ENCODE measurements around the gene RNF10. TPM values are rescaled to one million over a fixed set of nuclear protein-coding genes. Genes with fewer than 3 reads are reported as not detected.
A peak's percentile ranks its signal among the peaks of the same experiment; 100 is the strongest.
"Not testable (repeated sequence)": the region's sequence is repeated elsewhere in the genome, so short reads cannot be mapped to it uniquely, and the experiment has no call there.

Gene RNF10
- total RNA-seq, result 100 to 1,000 TPM; 142 to 164 TPM

DNA sequence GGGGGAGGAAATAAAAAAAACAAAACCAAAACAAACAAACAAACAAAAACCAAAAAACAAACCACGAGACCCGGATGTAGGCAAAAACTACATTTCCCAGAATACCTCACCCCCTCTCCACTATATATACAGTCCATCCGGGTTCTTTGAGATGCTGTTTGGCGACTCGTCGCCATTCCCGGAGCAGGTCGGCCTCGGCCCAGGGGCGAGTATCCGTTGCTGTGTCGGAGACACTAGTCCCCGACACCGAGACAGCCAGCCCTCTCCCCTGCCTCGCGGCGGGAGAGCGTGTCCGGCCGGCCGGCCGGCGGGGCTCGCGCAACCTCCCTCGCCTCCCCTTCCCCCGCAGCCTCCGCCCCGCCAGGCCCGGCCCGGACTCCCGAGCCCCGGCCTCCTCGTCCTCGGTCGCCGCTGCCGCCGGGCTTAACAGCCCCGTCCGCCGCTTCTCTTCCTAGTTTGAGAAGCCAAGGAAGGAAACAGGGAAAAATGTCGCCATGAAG is at the start of gene RNF10:
Gene RNF10, plus strand, starts transcription at position 154 of the 500 bp plus-strand sequence. CDS start 456 bp downstream, outside the sequence.
- Mint-ChIP-seq H3K36me3 (peaks cover 30% of the 10 kb centered on the region), H3K4me3 (peak within 1 kb of the TSS; percentile 91), H3K27me3 (no peaks in the 10 kb centered on the region), H3K27ac (peak within 1 kb of the TSS; percentile 96), H3K4me1 (peaks cover 42% of the 10 kb centered on the region), H3K9me3 (no peaks in the 10 kb centered on the region)
- peak; percentile 72 for DNase-seq

DNA sequence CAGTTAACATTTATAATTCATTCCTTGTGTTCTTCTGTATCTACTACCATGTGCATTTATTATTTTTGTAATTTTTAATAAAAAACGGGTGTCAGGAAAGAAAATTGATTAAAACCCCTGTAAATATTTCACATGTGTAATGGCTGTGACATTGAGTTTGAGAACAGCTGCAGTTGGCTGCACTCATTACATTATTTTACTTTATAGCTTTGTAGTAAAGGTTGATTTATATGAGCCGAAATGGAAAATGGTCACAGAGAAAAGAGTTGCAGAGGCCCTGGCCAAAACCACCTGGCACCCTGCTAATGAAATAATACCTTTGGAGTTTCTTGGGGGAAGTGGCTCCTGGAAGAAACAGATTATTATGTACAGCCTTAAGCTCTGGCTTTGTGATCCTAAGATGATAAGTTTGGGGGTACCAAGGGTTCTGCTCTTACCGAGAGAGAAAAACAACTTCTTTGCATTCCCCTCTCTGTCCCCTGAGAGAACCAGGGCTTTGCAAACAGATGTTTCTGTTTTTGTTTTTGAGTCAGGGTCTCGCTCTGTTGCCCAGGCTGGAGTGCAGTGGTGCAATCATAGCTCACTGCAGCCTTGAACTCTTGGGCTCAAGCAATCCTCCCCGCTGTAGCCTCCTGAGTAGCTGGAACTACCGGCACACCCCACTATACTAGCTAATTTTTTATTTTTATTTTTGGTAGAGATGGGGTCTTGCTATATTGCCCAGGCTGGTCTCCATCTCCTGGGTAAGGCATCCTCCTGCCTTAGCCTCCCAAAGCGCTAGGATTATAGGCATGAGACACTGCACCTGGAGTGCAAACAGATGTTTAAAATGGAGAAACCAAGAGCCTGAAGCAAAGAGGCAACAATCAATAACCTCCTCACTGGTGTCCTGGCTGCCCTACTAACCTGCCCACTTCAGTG is 47.9 kb upstream of the RNF10 start:
- Mint-ChIP-seq H3K4me1 (no peaks in the 10 kb centered on the region), H3K9me3 (no peaks in the 10 kb centered on the region), H3K27me3 (no peaks in the 10 kb centered on the region), H3K36me3 (no peaks in the 10 kb centered on the region), H3K4me3 (no peak overlapping the region), H3K27ac (no peak overlapping the region)
- no peak for DNase-seq

DNA sequence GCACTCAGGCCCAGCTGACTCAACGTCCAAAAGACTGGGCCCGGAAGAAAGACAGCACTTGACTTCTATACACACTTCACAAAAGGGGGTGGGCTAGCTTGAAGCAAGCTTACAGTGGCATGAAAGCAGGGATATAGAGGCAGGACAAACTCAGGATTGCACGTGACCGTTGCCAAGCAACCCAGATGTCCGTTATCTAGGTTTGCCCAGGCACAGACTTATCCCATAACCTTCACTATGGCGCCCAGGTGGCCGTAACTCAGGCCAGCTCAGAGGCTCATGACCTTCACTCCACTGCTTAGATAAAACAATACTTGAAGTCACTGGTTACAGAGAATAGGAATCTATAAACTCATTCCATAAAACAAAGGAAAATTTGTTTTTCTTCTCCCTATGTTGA is 46.6 kb upstream of the RNF10 start:
- not testable (repeated sequence) for H3K36me3 Mint-ChIP-seq, H3K9me3 Mint-ChIP-seq, DNase-seq, H3K27me3 Mint-ChIP-seq, H3K27ac Mint-ChIP-seq, H3K4me3 Mint-ChIP-seq, H3K4me1 Mint-ChIP-seq

DNA sequence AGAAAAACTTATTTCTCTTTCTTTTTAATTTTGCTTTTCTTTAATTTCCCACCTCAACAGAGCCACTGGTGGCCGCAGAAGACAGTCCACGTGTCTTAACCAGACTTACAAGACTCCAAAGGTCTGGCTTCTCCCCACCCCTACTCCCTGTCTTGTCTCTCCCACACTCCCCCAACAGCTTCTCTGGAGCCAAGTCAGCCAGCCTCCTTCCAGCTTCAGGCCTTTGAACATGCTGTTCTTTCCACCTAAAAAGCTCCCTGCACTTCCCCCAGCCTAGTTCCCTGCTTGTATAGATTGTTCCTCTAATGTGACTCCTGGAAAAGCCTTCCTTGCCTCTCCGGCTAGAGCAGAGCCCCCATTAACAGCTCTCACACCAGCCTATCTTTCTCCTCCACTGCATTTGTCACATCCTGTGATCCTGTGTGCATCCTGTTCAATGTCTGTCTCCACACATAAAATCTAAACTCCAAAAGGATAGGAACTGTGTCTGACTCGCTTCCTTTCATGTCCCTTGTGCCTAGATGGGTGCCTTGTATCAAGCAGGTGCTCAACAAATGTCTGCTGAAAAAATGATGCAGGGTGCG is 46.0 kb upstream of the RNF10 start:
- H3K4me3 Mint-ChIP-seq, result no peak overlapping the region
- no peaks in the 10 kb centered on the region for H3K36me3 Mint-ChIP-seq
- no peak overlapping the region for H3K27ac Mint-ChIP-seq
- no peaks in the 10 kb centered on the region for H3K4me1 Mint-ChIP-seq
- no peaks in the 10 kb centered on the region for H3K9me3 Mint-ChIP-seq
- no peaks in the 10 kb centered on the region for H3K27me3 Mint-ChIP-seq
- DNase-seq, result no peak

DNA sequence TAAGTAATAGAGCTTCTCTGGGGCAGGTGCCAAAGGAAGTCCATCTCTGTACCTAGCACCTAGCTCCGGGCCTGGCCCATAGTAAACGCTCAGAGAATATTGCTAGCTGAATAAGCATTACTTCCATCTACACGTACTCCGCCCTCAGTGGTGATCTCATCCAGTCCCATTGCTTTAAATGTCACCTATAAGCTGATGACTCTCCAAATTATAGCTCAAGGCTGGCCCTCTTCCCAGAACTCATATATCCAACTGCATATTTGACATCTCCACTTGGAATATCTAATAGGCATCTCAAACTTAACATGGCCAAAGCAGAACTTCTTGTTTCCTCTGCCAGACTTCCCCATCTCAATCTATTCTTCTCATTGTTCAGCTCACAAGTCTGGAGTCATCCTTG is 45.1 kb upstream of the RNF10 start:
- no peak overlapping the region for H3K4me3 Mint-ChIP-seq
- no peaks in the 10 kb centered on the region for H3K36me3 Mint-ChIP-seq
- no peaks in the 10 kb centered on the region for H3K9me3 Mint-ChIP-seq
- no peak for DNase-seq
- H3K27ac Mint-ChIP-seq, result no peak overlapping the region
- no peaks in the 10 kb centered on the region for H3K27me3 Mint-ChIP-seq
- no peaks in the 10 kb centered on the region for H3K4me1 Mint-ChIP-seq

DNA sequence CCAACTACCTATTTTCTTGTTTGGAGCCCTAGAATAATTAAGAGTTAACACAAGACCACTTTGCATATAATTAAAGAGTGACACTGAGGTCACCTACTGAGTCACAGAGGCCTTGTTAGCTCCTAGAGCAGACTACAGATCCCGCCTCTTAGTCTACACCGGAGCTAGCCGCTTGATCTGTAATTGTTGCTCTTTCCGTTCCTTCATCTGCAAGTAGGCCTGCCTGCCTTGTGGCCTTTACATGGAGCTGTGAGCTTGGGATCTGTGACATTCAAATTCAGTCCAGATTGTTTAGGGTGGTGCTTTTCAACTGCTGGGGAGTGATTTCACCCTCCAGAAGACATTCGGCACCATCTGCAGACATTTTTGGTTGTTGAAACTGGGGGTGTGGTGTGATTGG is 43.8 kb upstream of the RNF10 start:
- no peak for DNase-seq
- Mint-ChIP-seq H3K9me3 (no peaks in the 10 kb centered on the region), H3K27me3 (no peaks in the 10 kb centered on the region), H3K4me3 (no peak overlapping the region), H3K36me3 (no peaks in the 10 kb centered on the region), H3K4me1 (peaks cover 9% of the 10 kb centered on the region), H3K27ac (no peak overlapping the region)

DNA sequence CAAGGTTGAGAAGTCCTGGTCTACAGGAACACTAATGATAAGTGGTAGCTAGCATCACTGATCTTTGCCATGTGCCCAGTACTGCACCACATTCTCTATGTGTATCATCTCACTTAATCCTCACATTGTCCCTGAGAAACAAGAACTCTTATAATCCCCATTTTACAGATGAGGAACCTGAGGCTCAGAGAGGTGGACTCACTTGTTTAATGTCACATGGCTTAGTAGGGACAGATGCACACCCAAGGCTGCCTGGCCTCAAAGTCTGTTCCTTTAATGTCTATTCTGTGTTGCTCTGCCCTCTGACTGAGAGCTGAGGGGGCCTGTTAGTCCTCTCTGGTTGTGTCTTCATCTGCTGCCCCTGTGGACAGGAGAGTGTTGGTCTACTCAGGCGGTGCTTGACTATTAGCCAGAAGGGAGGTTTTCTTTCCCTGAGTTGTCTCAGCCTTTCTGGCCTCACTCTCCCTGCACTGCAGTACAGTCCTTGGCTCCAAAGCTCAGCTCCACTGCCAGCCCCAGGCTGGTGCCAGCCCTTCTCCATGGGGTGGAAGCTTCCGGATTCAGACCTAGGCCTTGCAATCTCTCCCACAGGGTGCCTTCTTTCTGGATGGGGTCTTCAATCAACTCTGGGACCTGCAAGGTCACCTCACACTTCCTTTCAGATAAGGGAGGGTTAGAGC is 43.2 kb upstream of the RNF10 start:
- Mint-ChIP-seq H3K4me1 (peaks cover 10% of the 10 kb centered on the region), H3K9me3 (no peaks in the 10 kb centered on the region), H3K36me3 (no peaks in the 10 kb centered on the region), H3K27ac (no peak overlapping the region), H3K4me3 (no peak overlapping the region), H3K27me3 (no peaks in the 10 kb centered on the region)
- no peak for DNase-seq

DNA sequence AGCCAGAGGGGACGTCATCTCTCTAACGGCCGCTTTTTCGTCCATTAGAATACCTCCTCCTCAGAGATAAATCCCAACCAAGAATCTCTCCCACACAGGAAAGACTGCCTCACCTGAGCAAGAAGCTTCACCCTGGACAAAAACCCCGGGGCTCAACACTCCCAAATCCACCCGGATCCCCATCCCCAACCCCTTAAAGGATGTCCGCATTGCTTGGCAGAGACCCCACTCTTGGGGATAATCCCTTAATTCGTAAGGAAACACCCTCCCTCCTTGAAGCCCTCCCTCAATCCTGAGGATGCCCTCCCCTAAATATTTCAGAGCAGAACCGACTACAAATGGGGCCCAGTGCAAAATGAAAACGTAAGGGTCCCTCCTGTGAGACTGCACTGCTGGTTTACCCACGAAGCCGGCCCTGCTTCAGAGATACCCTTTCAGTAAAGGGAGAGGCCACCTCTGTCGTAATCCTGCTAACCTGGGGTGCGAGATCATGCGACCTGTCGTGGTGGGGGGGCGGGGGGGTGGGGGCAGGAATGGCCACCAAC is 38.9 kb upstream of the RNF10 start:
- Mint-ChIP-seq H3K36me3 (peaks cover 26% of the 10 kb centered on the region), H3K27me3 (no peaks in the 10 kb centered on the region), H3K4me1 (peaks cover 22% of the 10 kb centered on the region), H3K4me3 (peak overlapping the region; percentile 97), H3K27ac (peak overlapping the region; percentile 76), H3K9me3 (no peaks in the 10 kb centered on the region)
- DNase-seq, result no peak

DNA sequence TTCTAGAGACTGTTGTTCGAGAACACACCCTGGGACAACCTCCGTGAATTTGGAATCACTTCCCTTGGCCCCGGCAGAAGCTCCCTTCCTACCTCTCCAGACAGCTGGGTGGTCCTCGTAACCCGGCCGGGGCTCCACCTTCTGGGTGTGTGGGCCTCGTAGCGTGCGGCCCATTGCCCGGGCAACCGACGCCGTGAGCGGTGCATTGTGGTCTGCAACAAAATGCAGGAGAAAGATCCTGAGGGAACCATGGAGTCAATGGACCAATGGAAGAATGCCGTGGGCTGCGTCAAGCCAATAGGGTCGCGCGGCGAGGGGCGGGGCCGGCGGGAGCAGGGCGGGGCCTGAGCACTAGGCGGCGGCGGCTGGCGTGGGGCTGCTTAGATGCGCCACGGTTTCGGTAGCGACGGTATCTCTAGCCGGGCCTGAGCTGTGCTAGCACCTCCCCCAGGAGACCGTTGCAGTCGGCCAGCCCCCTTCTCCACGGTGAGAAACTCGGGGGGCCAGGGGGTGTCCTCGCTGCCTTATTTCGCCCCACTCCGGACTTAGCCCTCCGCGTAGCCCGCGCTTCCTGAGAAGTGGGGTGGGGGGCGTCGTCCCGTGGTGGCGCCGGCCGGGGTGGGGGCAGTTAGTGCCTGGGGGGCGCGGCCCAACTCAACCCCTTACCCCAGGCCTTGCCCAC is 38.3 kb upstream of the RNF10 start, which contains the start of gene DYNLL1:
Gene DYNLL1, plus strand, starts transcription at position 383 of the 682 bp plus-strand sequence. CDS start 309 bp downstream, outside the sequence.
- Mint-ChIP-seq H3K27ac (peak within 1 kb of the TSS; percentile 91), H3K9me3 (no peaks in the 10 kb centered on the region), H3K27me3 (no peaks in the 10 kb centered on the region)

DNA sequence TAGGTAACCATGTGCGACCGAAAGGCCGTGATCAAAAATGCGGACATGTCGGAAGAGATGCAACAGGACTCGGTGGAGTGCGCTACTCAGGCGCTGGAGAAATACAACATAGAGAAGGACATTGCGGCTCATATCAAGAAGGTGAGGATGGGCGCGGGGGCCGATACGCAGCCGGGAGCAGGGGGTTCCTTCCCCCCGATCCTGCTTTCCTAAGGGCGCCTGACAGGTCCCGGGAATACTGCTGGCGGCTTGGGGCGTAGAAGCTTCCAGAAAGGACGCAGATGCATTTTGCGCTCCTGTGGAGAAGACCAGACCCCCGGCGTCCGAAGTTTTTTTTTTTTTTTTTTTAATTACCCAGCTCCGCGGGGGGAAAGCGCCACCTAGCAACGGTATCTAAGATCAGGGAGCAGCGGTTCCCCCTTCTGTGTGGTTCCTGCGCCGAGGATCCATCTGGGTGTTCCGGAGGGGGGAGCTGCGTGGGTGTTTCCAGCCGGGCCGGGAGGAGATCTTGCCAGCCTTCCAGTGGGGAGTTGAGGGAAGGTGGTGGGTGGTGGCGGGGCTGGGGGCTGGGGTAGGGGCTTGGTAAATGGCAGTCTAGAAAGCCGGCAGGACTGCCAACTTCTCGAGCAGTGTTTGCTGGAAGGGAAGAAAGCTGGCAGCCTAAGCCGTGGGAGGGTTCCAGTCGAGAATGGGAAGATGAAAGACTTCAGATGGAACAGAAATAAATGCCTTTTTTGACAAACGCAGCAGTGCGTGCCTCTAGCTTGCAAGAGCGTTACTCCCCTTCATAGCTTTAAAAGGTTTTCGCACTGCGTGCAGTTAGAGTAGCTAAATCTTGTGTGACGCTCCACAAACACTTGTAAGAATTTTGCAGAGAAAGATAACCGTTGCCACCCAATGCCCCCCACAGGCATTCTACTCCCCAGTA is 37.5 kb upstream of the RNF10 start:
- DNase-seq, result peak; percentile 40
- Mint-ChIP-seq H3K9me3 (no peaks in the 10 kb centered on the region), H3K4me1 (peaks cover 22% of the 10 kb centered on the region), H3K4me3 (peak overlapping the region; percentile 97), H3K36me3 (peaks cover 26% of the 10 kb centered on the region), H3K27ac (peak overlapping the region; percentile 91), H3K27me3 (no peaks in the 10 kb centered on the region)

More for the DNA sequence above, 38.3 kb upstream of the RNF10 start, which contains the start of gene DYNLL1:
- H3K4me1 Mint-ChIP-seq, result peaks cover 22% of the 10 kb centered on the region
- peak within 1 kb of the TSS; percentile 97 for H3K4me3 Mint-ChIP-seq
- H3K36me3 Mint-ChIP-seq, result peaks cover 26% of the 10 kb centered on the region
- DNase-seq, result peak; percentile 98

DNA sequence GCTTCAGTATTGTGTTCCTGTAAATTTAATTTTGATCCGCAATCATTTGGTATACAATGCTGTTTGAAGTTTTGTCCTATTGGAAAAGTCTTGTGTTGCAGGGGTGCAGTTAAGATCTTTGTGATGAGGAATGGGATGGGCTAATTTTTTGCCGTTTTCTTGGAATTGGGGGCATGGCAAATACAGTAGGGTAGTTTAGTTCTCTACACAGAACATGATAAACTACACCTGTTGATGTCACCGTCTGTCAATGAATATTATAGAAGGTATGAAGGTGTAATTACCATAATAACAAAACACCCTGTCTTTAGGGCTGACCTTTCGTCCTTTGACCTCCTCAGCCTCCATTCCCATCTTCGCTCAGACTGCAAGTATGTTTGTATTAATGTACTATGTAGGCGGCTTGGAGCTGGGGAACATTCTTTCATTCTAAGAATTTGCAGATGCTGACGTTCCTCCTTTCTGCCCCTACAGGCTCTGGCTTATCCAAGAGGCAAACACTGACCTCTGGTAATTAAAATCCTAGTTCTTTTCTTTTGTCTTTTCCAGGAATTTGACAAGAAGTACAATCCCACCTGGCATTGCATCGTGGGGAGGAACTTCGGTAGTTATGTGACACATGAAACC is 36.5 kb upstream of the RNF10 start:
- Mint-ChIP-seq H3K27ac (peak overlapping the region; percentile 32), H3K27me3 (no peaks in the 10 kb centered on the region), H3K9me3 (no peaks in the 10 kb centered on the region), H3K4me1 (peaks cover 22% of the 10 kb centered on the region), H3K4me3 (peak overlapping the region; percentile 97), H3K36me3 (peaks cover 26% of the 10 kb centered on the region)
- no peak for DNase-seq

DNA sequence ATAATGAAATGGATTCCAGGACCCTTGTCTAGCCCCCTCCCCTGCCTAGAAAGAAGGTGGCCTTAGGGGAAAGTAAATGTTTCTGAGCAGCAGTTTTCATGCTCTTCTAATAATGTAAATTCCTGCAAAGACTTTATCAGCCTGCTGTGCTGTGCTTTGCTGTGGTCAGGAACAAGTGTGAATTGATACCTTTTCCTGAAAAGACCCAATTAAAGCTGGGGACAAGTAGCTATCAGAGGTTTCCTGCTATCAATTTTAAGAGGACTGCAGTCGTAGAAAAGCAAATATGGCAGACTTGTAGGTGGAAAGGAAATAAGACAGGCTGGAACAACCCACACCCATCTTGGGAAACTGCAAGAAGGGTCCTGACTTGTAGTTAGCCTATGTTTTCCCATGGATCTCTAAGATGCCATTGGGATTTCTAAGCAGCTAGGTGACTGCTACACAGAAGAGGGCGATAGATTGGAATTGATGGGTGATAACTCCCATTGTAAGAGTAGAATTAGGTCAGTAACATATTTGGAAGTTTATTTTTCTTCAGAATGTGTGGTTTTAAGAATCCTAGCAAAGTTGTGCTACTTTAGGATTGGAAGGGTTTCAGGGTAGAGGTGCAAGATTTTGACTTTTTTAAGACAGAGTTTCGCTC is 35.2 kb upstream of the RNF10 start:
- Mint-ChIP-seq H3K4me1 (peaks cover 22% of the 10 kb centered on the region), H3K9me3 (no peaks in the 10 kb centered on the region), H3K27me3 (no peaks in the 10 kb centered on the region), H3K36me3 (peaks cover 30% of the 10 kb centered on the region), H3K27ac (no peak overlapping the region), H3K4me3 (no peak overlapping the region)
- DNase-seq, result no peak

DNA sequence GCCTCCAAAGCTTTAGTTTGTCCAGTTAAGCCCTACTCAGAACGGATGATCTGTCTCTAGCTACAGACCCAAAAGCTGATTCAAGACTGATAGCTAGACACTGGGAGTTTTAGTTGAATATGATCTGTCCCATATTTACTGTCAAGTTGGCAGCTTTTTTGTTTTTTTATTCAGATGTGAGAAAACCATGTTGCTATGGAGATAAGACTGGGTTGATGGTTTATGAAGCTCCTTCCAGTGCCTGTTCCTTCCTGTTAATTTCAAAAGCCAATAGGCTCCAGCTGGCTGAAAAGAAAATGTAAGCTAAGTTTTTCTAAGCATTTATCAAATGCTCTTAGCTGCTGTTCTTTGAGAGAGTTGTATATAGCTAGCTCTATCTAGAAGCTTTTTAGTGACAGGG is 33.6 kb upstream of the RNF10 start:
- Mint-ChIP-seq H3K27ac (no peak overlapping the region), H3K4me1 (peaks cover 12% of the 10 kb centered on the region), H3K36me3 (peaks cover 30% of the 10 kb centered on the region), H3K27me3 (no peaks in the 10 kb centered on the region), H3K9me3 (no peaks in the 10 kb centered on the region), H3K4me3 (no peak overlapping the region)
- no peak for DNase-seq
